Thyroid gland (tissue), 4 donors: ENCODE results near the gene HHAT. TPM values are rescaled to one million over a fixed set of nuclear protein-coding genes. Genes with fewer than 3 reads are reported as not detected.
"Not testable (repeated sequence)": the region's sequence is repeated elsewhere in the genome, so short reads cannot be mapped to it uniquely, and the experiment has no call there.

Experiments used
- DNase-seq, 2 donors: peaks; one replicate each; pipeline ENCODE4 v3.0.0-alpha.2; 2019
- H3K27ac ChIP-seq, 3 donors: fragments of 200-600 bp; sonication (generic); 1 replicate in 2 of 3; 2 replicates in 1 of 3; pipeline ENCODE4 v1.5.1; 2016 to 2019; ENCODE audit warnings: mild to moderate bottlenecking in 1 of 3, moderate library complexity in 1 of 3
- H3K27me3 ChIP-seq: fragments of 200-600 bp; sonication (generic); one replicate; pipeline ENCODE4 v1.5.1; 2019
- H3K36me3 ChIP-seq, 2 donors: fragments of 200-600 bp; sonication (generic); one replicate each; pipeline ENCODE4 v1.5.1; 2016 to 2019
- H3K4me1 ChIP-seq, 2 donors: fragments of 200-600 bp; sonication (generic); one replicate each; pipeline ENCODE4 v1.5.1; 2017 to 2019
- H3K4me3 ChIP-seq, 3 donors: fragments of 200-600 bp; sonication (generic); replicated peaks in 1 of 3; 1 replicate in 2 of 3; 2 replicates in 1 of 3; pipeline ENCODE4 v1.5.1; 2016; ENCODE audit warnings: mild to moderate bottlenecking in 1 of 3
- H3K9me3 ChIP-seq: fragments of 200-600 bp; sonication (generic); one replicate; pipeline ENCODE4 v1.5.1; 2017
- POLR2A ChIP-seq, 2 donors: fragments of 450-650 bp; IDR thresholded peaks; one replicate each; pipeline ENCODE4 v1.6.1; 2017; ENCODE audit warnings: antibody characterized with exemption in 2 of 2, mild to moderate bottlenecking in 2 of 2, moderate library complexity in 1 of 2
- WGBS, 2 donors: methylation state at CpG; one replicate each; pipeline ENCODE4 v1.1.5; 2017; 5-methylcytosine and 5-hydroxymethylcytosine counted together
- intact Hi-C: fragments of 100-400 bp; cut with DNase I; formaldehyde crosslinking; loops from one replicate; pipeline ENCODE4 v1.15.1; 2023
- total RNA-seq, 4 donors: library from RNA; depleted of rRNA; stranded (reverse); fragments of >200 nt; gene quantifications; one replicate each; pipeline ENCODE4 v1.2.3, GENCODE V29; 2016
- TF ChIP-seq, protein P1 (sequence below), 6 experiments: fragments of 200-600 bp in 3 of 6; fragments of 450-650 bp in 3 of 6; sonication (generic) in 3 of 6; IDR thresholded peaks; one replicate each; pipeline ENCODE4 v1.5.1; 2016 to 2019; ENCODE audit warnings: antibody characterized with exemption in 6 of 6, mild to moderate bottlenecking in 2 of 6, inconsistent platforms in 1 of 6, moderate library complexity in 1 of 6

Gene HHAT
- total RNA-seq, 4 donors from 2014 or later: 7.9 to 15.9 (median 10.5) TPM

DNA sequence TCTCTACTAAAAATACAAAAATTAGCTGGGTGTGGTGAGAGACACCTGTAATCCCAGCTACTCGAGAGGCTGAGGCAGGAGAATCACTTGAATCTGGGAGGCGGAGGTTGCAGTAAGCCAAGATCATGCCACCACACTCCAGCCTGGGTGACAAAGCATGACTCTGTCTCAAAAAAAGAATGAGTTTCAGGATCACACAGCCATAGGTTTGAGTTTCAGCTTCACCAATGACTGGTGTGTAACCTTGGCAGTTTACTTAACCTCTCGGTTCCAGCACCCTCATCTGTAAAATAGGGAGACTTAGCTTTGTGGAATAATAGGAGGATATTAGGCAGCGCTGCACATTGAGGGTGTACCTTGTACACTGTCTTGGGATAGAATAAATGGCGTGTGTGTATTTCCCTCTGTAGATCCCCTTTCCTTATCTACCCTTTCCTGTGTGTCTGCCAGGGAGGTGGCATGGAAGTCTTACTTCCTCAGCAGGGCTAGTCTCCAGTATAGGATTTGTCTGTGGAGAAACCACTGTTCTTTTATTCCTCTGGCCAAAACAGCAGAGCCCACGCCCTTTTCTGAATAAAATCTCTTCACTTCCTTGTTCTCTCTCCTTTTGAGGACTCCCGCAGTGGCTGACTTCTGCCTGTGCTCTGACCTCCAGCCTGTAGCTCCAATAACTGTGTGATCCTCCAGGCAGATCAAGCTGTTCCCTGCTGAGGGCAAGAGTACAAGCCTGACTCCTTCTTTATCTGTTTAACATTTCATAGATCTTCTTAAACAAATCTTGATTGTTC lies 90.4 kb downstream of the HHAT start:
- no peak overlapping the region for H3K4me3 ChIP-seq
- H3K4me1 ChIP-seq: no peaks in the 10 kb centered on the region
- no peaks in the 10 kb centered on the region for H3K27me3 ChIP-seq
- no peak for TF ChIP-seq POLR2A (IDR thresholded peaks at IDR 0.05)
- TF ChIP-seq, protein P1, sequence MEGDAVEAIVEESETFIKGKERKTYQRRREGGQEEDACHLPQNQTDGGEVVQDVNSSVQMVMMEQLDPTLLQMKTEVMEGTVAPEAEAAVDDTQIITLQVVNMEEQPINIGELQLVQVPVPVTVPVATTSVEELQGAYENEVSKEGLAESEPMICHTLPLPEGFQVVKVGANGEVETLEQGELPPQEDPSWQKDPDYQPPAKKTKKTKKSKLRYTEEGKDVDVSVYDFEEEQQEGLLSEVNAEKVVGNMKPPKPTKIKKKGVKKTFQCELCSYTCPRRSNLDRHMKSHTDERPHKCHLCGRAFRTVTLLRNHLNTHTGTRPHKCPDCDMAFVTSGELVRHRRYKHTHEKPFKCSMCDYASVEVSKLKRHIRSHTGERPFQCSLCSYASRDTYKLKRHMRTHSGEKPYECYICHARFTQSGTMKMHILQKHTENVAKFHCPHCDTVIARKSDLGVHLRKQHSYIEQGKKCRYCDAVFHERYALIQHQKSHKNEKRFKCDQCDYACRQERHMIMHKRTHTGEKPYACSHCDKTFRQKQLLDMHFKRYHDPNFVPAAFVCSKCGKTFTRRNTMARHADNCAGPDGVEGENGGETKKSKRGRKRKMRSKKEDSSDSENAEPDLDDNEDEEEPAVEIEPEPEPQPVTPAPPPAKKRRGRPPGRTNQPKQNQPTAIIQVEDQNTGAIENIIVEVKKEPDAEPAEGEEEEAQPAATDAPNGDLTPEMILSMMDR (IDR thresholded peaks at IDR 0.05): no peak
- H3K36me3 ChIP-seq: no peaks in the 10 kb centered on the region
- intact Hi-C loops: no loop called here
- 89 to 90% methylated on average over 7 of the region's 7 CpGs for WGBS, 2 donors
- DNase-seq: no peak
- no peaks in the 10 kb centered on the region for H3K9me3 ChIP-seq
- H3K27ac ChIP-seq: no peak overlapping the region

DNA sequence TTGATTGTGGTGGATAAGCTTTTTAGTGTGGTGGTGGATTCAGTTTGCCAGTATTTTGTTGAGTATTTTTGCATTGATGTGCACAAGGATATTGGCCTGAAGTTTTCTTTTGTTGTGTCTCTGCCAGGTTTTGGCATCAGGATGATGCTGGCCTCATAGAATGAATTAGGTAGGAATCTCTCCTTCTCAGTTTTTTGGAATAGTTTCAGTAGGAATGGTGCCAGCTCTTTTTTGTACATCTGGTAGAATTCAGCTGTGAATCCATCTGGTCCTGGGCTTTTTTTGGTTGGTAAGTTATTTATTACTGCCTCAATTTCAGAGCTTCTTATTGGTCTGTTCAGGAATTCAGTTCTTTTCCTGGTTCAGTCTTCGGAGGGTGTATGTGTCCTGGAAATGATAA lies 98.0 kb downstream of the HHAT start:
- H3K27ac ChIP-seq, H3K27me3 ChIP-seq, H3K36me3 ChIP-seq, intact Hi-C loops, H3K9me3 ChIP-seq, H3K4me3 ChIP-seq, DNase-seq, H3K4me1 ChIP-seq: not testable (repeated sequence)
- 91 to 96% methylated on average over 1 of the region's 1 CpG for WGBS, 2 donors

DNA sequence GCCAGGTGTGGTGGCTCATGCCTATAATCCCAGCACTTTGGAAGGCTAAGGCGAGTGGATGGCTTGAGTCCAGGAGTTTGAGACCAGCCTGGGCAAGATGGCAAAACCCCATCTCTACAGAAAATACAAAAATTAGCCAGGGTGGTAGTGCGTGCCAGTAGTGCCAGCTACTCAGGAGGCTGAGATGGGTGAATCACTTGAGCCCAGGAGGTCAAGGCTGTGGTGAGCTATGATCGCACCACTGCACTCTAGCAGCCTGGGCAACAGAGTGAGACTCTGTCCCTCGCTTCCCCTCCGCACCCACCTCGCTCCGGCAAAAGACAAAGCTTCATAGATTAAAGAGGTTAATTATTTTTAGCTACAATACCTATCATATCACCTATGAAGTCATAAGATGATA lies 100.0 kb downstream of the HHAT start:
- no peaks in the 10 kb centered on the region for H3K9me3 ChIP-seq
- H3K27me3 ChIP-seq: no peaks in the 10 kb centered on the region
- intact Hi-C loops: no loop called here
- no peaks in the 10 kb centered on the region for H3K4me1 ChIP-seq
- TF ChIP-seq POLR2A (IDR thresholded peaks at IDR 0.05): no peak
- TF ChIP-seq, protein P1 (IDR thresholded peaks at IDR 0.05): no peak
- H3K4me3 ChIP-seq: no peak overlapping the region
- H3K27ac ChIP-seq: no peak overlapping the region
- H3K36me3 ChIP-seq: no peaks in the 10 kb centered on the region
- 97 to 99% methylated on average over 7 of the region's 7 CpGs for WGBS, 2 donors
- no peak for DNase-seq

DNA sequence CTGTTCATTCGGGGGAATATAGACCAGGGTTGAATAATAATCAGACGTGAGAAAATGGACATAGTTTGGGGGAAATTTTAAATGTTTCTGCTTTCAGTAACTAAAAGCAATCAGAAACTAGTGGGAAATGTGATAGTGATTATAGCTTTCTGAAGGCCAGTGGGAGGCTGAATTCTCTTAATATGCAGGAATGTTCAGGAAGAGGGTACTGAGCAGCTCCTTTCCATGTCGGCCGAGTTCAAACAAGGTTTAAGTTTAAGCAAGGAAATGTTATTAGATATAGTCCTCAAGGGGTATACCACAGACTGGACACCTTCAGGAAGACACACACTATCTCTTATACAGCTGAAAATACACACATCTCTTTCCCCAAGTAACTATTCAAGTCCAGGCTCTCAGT lies 105.5 kb downstream of the HHAT start:
- Histone ChIP-seq H3K4me3 (no peak overlapping the region), H3K9me3 (no peaks in the 10 kb centered on the region), H3K27ac (no peak overlapping the region), H3K36me3 (no peaks in the 10 kb centered on the region), H3K27me3 (no peaks in the 10 kb centered on the region), H3K4me1 (no peaks in the 10 kb centered on the region)
- no peak for DNase-seq
- TF ChIP-seq, protein P1 (IDR thresholded peaks at IDR 0.05): no peak
- TF ChIP-seq POLR2A (IDR thresholded peaks at IDR 0.05): no peak
- intact Hi-C loops: no loop called here
- WGBS, 2 donors: 72 to 77% methylated on average over 4 of the region's 4 CpGs

DNA sequence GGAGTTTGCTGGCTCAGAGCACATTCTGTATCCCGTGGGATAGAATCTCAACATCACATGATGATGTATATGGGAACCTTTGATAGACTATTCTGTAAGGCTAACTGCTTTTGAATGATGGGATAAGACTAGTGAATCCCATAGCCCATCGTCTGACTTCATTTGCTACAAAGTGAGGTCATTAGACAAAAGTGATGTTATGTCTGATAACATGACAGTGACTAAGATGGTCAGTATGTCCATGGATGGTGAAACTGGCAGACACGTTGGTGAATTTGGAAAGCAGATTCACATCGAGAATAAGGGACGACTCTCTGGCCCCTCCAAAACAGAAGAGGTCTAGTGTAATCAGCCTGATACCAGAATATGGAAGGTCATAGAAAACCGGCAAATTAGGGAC lies 108.4 kb downstream of the HHAT start:
- Histone ChIP-seq H3K36me3 (no peaks in the 10 kb centered on the region), H3K27ac (no peak overlapping the region), H3K4me1 (no peaks in the 10 kb centered on the region), H3K27me3 (no peaks in the 10 kb centered on the region), H3K9me3 (no peaks in the 10 kb centered on the region), H3K4me3 (no peak overlapping the region)
- TF ChIP-seq, protein P1 (IDR thresholded peaks at IDR 0.05): no peak
- no peak for TF ChIP-seq POLR2A (IDR thresholded peaks at IDR 0.05)
- intact Hi-C loops: no loop called here
- WGBS, 2 donors: 93 to 96% methylated on average over 6 of the region's 6 CpGs
- no peak for DNase-seq
